ENCODE data around the gene STK33. TPM values are rescaled to one million over a fixed set of nuclear protein-coding genes. Genes with fewer than 3 reads are reported as not detected.

Gene STK33
- polyA plus RNA-seq, 1 donor from 2014 or later = 13.9 TPM

- Histone ChIP-seq H3K9me2 (ENCODE audit: insufficient read depth, low read length) (no peaks in the 10 kb centered on the region), H3K4me2 (ENCODE audit: low read length) (no peak overlapping the region), H3K79me2 (replicated peaks; ENCODE audit: insufficient read depth, low read length) (no peaks in the 10 kb centered on the region), H3K9ac (ENCODE audit: low read length) (no peak overlapping the region), H3K27ac (ENCODE audit: low read length) (no peak overlapping the region), H3F3A (ENCODE audit: insufficient read depth, low read length, poor library complexity, severe bottlenecking) (no peaks in the 10 kb centered on the region), H3K4me3 (ENCODE audit: low read length) (no peak overlapping the region), H3K9me3 (ENCODE audit: low read length) (no peaks in the 10 kb centered on the region), H3K36me3 (ENCODE audit: insufficient read depth, low read length) (no peaks in the 10 kb centered on the region), H3K27me3 (ENCODE audit: insufficient read depth, low read depth, low read length) (no peaks in the 10 kb centered on the region), H2AFZ (ENCODE audit: low read depth, low read length) (no peak overlapping the region), H4K20me1 (ENCODE audit: insufficient read depth) (no peaks in the 10 kb centered on the region)
- TF ChIP-seq EZH2 (IDR thresholded peaks at IDR 0.05; ENCODE audit: borderline replicate concordance, insufficient read depth, low read length, poor library complexity, severe bottlenecking) (no peak), POLR2AphosphoS5 (IDR thresholded peaks at IDR 0.05) (no peak), RAD21 (conservative IDR thresholded peaks at IDR 0.05) (no peak)
- TF ChIP-seq, protein P1, sequence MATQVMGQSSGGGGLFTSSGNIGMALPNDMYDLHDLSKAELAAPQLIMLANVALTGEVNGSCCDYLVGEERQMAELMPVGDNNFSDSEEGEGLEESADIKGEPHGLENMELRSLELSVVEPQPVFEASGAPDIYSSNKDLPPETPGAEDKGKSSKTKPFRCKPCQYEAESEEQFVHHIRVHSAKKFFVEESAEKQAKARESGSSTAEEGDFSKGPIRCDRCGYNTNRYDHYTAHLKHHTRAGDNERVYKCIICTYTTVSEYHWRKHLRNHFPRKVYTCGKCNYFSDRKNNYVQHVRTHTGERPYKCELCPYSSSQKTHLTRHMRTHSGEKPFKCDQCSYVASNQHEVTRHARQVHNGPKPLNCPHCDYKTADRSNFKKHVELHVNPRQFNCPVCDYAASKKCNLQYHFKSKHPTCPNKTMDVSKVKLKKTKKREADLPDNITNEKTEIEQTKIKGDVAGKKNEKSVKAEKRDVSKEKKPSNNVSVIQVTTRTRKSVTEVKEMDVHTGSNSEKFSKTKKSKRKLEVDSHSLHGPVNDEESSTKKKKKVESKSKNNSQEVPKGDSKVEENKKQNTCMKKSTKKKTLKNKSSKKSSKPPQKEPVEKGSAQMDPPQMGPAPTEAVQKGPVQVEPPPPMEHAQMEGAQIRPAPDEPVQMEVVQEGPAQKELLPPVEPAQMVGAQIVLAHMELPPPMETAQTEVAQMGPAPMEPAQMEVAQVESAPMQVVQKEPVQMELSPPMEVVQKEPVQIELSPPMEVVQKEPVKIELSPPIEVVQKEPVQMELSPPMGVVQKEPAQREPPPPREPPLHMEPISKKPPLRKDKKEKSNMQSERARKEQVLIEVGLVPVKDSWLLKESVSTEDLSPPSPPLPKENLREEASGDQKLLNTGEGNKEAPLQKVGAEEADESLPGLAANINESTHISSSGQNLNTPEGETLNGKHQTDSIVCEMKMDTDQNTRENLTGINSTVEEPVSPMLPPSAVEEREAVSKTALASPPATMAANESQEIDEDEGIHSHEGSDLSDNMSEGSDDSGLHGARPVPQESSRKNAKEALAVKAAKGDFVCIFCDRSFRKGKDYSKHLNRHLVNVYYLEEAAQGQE (IDR thresholded peaks at IDR 0.05; ENCODE audit: borderline replicate concordance) = no peak
These were observed 212.7 kb downstream of the STK33 start for GRCh38 chr11:8381343-8381742.

DNA sequence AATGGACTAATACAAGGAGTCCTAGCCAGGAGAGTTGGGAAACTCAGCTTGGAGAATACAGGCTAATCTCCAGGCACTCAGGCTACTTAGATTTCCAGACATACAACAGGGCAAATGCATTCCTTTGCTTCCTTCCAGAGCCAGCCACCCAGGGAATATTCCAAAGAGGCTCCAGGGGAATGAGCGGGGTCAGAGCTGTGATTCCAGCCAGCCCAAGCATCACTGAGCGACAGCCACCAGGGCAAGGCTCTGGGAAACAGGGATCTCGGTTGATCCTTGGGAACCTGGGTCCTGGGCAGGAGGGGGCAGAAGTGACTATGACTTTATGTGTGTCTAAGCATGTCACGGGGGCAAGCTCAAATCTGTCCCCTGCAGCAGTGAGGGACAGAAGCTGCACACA lies 218.1 kb downstream of the STK33 start:
- H3K36me3 ChIP-seq (ENCODE audit: insufficient read depth, low read length) = no peaks in the 10 kb centered on the region
- H3K27me3 ChIP-seq (ENCODE audit: insufficient read depth, low read depth, low read length) = no peaks in the 10 kb centered on the region
- no peaks in the 10 kb centered on the region for H3F3A ChIP-seq (ENCODE audit: insufficient read depth, low read length, poor library complexity, severe bottlenecking)
- H3K9me3 ChIP-seq (ENCODE audit: low read length) = no peaks in the 10 kb centered on the region
- no peak overlapping the region for H3K4me3 ChIP-seq (ENCODE audit: low read length)
- H3K27ac ChIP-seq (ENCODE audit: low read length) = no peak overlapping the region
- no peak overlapping the region for H3K9ac ChIP-seq (ENCODE audit: low read length)
- no peaks in the 10 kb centered on the region for H3K79me2 ChIP-seq (replicated peaks; ENCODE audit: insufficient read depth, low read length)
- no peaks in the 10 kb centered on the region for H3K9me2 ChIP-seq (ENCODE audit: insufficient read depth, low read length)
- H3K4me2 ChIP-seq (ENCODE audit: low read length) = no peak overlapping the region
- H2AFZ ChIP-seq (ENCODE audit: low read depth, low read length) = no peak overlapping the region
- TF ChIP-seq CTCF (IDR thresholded peaks at IDR 0.05; ENCODE audit: poor library complexity, severe bottlenecking) = no peak
- TF ChIP-seq RAD21 (conservative IDR thresholded peaks at IDR 0.05) = no peak
- no peak for TF ChIP-seq SMC3 (conservative IDR thresholded peaks at IDR 0.05; ENCODE audit: poor library complexity)
- no peak for TF ChIP-seq EZH2 (IDR thresholded peaks at IDR 0.05; ENCODE audit: borderline replicate concordance, insufficient read depth, low read length, poor library complexity, severe bottlenecking)
- TF ChIP-seq MXI1 (conservative IDR thresholded peaks at IDR 0.05; ENCODE audit: poor library complexity, severe bottlenecking) = no peak
- TF ChIP-seq TAF1 (IDR thresholded peaks at IDR 0.05; ENCODE audit: low read depth) = no peak
- TF ChIP-seq EP300 (conservative IDR thresholded peaks at IDR 0.05; ENCODE audit: poor library complexity, severe bottlenecking) = no peak
- TF ChIP-seq POLR2AphosphoS5 (IDR thresholded peaks at IDR 0.05) = no peak
- TF ChIP-seq, protein P1 (IDR thresholded peaks at IDR 0.05; ENCODE audit: borderline replicate concordance) = no peak
- H4K20me1 ChIP-seq (ENCODE audit: insufficient read depth) = no peaks in the 10 kb centered on the region

All from neural cell (in vitro differentiated cells).